ENCODE data around the gene MIEF1.
A peak's percentile ranks its signal among the peaks of the same experiment; 100 is the strongest.

MIEF1 gene

DNA sequence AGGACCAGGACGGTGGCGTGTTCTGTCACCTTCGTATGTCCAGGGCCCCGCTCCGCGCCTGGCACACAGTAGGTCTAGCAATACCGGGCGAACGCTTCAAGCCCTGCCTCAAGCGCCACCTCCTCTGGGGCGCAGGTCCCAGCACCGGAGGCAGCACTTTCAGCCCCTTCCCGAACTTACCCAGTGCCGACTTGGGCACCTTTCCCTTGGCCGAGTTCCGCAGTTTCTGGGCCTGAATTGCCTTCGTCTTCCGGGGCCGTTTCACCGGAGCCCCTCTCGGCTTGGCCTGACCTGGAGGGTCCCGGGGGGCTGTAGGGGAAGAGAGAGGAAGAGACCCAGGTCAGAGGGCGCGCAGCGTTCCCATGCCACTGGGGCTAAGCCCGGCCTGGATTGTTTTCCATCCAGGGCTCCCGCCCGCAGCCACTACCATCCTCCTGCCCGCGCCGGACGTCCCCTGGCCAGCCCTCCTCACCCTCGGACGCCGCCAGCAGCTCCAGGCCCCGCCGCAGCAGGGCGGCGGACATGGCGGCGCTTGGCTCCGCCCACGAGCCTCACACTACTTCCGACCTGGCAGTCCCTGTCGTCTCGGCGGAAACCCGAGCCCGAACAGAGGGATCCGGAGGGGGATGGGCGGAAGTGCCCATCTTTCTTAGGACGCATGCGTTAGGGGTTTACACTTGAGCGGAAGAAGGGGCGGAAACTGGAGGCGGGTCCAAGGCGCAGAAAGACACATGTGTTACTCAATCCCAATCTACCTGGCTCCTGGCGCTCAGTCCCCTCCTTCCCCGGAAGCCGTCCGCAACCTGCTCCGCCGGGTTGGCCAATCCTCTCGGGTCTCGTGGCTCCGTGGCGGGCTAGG is 30.4 kb downstream of the MIEF1 start, which contains the start of gene RPS19BP1:
RPS19BP1 (minus strand) TSS at position 534 of the 859 bp plus-strand sequence; CDS start at position 524, 10 bp downstream.
- peak; percentile 93 to 98 for DNase-seq

DNA sequence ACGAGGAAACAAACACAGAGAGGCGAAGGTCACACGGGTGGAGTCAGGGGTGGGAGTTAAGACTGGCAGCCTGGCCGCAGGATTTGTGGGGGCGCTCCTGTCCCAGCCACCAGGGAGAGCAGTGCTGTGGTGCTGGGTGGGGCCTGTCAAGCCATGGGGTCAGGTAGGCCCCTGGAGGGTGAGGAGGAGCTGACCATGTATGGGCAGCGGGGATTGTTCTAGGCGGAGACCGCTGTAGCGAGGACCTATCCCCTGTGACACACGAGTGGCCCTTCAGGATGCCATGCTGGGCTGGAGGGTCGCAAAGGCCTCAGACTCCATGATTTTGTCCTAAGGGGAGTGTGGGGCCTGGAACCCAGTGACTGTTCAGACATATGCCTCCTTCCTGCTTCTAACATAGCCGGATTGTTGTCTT is 32.0 kb downstream of the MIEF1 start:
- no peak for DNase-seq

DNA sequence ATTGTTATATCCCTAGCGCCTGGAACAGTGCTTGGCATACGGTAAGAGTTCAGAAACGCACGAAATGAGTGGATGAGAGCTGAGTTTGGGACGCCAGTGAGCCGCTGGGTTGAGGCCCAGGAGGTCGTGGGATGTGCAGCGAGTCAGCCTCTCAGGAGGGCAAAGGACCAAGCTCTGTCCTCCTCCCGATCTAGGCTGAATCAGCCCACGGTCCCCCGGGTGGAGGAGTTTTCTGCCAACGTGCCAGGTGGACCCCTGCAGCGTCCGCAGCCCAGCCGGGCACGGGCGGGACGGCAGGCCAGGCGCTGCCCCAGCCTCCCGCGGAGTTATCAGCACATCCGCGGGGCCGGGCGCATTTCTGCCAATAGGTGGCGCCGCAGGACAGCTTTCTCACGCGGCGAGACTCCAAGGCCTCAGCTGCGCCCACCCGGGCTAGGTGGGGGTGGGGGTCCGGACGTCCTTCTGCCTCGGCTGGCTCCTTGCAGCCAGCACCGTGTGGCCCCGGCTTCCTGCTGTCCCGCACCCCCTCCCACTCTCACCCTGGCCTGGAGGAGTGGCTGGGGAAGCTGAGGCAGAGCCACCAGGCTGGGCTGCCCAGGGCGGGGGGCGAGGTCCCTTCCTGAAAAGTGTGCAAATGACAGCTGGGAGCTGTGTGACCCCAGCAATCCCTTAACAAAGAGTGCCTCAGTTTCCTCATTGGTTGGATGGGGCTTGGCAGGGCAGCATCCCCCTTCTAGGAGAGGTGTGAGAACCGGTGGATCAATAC is 32.7 kb downstream of the MIEF1 start:
- peak in 1 of 2 experiments; percentile 41 for DNase-seq

DNA sequence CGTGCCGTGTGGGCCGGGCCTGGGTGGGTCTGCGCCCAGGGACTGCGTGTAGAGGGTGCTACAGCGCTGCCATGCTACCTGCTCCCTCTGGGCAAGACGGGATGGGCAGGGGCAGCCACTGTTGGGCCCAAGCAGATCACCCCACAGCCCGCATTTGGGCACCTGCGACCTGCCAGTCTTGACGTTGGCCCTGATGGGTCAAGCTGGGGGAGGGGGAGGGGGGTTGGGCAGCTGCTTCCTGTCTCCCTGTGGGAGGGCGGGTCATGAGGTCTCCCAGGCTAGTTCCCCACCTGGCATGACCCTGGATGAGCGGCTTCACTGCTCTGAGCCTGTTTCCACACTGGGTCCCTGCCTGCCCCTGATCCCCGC is 33.3 kb downstream of the MIEF1 start:
- no peak for DNase-seq

DNA sequence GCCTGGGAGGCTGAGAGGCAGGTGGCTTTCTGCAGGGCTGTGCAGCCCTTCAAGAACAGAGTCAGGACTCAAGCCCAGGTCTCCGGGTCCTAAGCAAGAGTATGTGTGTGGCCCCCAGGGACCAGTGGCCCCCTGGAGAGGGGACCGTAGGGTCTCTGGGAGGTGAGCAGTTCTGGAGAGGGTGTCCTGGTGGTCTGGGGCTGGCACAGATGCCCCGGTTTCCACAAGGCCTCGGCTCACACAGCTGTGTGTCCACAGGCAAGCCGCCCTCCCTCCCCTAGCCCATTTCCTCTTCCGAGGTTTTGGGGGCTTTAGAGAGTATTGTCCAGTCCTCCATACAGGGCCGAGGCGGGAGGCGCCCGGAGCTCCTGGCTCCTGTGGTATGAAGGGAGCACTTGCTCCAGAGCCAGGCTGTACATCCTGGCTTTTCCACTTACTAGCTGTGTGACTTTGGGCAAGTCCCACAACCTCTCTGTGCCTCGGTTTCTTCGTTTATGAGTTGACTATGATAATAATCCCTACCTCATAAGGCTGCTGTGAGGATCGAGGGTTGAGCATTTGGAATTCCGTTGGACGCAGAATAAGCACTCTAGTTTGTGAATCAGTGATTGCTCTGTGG is 33.9 kb downstream of the MIEF1 start:
- no peak for DNase-seq

DNA sequence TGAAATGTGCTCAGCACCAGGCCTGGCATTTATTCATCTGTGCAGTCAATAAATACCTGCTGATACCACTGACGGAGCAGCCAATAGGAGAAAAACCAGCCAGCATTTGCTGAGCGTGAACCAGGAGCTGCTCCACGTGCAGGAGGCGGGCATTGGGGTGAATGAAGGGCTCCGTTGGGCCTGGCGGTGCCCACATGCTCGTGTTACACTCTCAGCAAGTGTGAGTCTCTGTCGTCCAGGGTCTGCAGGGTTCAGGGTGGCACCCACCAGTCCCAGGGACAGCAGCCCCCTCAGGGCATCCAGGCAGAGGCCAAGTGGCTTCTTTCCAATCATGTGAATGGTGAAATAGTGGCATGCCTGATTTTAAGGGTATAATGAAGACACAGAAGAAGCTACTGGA is 34.6 kb downstream of the MIEF1 start:
- DNase-seq, result no peak

DNA sequence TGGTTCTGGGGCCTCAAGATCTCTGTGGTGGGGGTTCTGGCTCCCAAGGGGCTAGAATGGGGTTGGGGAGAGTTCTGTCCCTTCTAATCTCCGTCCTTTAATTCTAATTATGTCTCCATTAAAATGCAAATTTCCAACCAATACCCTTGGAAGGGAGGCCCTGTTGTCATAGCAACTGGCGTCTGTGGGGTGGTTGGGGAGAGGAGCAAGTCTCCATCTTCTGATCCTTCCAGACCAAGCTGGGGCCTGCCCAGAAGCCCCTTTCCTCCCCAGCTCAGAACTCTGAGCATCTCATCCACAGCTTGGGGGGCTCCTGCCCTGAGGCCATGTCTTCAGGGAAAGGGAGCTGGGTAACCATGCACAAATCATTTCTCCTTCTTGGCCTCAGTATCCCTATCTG is 35.9 kb downstream of the MIEF1 start:
- no peak for DNase-seq

DNA sequence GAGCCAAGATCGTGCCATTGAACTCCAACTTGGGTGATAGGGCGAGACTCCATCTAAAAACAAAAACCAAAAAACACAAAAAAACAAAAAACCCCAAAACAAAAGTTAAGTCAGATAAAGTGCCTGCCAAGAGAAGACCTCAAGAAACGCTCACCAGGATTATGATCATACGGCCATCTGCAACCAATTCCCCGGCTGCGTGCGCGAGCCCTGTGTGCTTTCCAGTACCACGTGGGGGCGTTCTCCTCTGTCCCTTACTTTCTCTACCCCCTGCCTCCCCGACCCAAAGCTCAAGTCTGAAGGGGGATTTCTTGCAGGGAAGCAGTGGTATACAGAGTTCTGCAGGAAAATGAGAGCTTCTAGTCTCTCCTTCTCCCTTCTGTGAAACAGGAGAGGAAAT is 41.0 kb downstream of the MIEF1 start:
- DNase-seq, result no peak

DNA sequence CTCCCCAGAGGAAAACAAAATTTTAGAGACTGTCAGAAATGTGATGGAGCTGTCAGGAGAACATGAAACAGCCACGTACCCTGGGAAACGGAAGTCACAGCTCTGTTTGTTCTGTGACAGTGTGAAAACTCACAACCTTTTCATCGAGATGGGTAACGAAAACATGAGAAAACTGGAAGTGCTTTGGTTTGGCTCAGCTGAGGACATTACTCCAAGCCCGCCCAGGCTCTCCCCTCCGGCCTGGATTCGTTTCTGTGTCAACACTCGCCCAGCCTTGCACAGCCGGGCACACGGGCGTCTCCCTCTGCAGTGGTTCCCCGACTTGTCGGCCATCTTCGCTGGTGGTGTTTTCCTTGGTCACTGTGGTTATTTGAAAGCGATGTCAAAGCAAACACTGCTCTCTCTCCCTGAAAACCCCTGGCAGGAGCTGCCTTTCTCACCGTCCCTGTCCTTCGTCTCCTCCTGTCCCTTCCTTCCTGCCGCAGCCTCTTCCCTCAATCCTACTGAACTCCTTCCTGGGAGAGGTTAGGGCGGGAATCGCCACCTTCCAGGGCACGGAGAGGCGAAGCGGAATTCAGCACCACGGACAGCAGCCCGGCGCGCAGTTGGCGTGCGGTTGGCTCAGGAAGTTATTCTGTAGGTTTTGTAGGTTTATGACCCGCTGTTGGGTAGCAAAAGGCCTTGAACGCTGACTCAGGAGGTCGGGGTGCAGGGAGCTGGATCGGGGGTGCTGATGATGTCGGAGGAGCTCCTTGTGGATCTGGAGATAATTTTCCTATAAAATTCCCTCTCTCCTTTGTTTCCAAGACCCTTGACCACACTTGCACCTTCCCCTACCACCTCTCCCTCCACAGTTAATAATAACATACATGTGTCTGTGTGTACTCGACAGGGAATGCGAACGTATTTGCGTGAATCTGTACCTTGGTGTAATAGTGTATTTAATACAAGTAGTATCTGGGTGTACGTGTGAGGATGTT is 43.6 kb downstream of the MIEF1 start:
- no peak for DNase-seq

DNA sequence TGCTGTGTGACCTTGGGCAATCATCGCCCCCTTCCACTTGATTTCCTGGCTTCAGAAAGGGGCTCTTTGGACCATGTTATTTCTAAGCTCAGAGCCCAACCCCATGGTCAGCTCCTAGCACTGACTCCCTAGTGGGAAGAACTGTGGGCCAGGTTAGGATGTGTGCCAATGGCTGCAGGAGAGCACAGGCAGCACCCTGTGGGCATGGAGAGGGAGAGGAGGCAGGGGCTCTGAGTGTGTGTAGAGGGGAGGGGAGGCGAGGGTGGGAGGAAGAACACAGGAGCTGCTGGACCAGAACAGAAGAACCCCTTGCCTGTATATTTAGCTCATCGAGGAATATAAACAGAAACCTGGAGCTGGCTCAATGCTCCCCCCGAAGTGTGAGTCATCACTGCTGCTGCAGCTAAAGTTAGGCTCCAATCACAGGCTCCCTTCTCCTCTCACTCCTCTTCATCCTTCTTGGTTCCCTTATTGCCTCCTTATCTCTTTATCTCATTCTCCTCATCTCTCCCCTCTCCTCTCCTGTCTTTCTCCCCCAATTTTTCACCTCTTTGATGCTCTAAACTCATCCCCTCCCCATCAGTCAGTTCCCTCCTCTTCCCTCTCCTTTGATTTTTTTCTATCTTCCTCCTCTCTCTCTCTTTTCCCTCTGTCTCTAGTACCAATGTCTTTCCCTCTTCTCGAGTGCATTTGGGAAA is 44.9 kb downstream of the MIEF1 start:
- DNase-seq, result no peak

DNA sequence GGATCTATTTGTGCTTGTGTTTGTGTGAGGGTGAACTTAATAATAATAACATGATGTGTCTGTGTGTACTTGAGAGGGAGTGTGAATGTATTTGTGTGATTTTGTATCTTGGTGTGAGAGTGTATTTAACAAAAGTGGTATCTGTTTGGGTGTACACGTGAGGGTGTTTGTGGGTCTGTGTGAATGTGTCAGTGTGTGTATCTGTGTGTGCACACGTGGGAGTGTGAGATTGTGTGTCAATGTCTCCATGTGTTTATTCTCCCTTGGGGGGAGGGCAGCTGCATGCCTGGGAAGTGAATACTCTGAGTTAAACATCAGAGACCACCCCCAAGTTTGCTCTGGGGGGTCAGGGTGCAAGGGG is 45.5 kb downstream of the MIEF1 start:
- DNase-seq, result no peak

DNA sequence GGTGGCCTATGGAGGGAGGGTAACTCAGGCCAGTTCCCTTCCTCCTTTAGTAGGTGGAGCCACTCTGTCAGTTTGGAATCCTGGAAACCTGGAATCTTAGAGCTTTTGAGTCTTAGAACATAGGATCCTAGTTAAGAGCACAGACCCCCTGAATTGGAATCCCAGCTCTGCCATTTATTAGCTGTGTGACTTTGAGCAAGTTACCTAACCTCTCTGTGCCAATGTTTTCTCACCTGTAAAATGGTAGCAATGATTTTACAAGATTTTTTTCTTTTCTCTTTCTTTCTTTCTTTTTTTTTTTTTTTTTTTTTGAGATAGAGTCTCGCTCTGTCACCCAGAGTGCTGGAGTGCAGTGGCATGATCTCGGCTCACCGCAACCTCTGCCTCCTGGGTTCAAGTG is 51.3 kb downstream of the MIEF1 start:
- DNase-seq, result no peak

DNA sequence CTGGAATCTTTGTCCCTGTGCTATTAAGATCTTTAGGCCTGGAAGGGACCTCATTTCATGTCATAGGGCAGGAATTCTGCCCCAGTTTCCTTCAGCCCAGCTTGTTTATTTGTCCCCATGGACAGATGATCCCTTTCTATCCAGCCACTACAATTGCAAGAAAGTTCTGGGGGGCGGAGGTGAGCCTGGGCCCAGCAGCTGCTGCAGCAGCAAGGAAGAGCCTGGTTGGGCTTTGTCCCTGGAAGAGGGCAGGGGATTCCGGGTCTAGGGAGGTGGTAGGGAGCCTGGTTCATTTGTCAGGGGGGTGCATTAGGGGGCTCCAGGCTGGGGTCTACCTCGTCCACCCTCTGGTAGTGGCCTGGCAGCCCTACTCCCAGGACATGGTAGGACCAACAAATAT is 52.1 kb downstream of the MIEF1 start:
- DNase-seq, result no peak

DNA sequence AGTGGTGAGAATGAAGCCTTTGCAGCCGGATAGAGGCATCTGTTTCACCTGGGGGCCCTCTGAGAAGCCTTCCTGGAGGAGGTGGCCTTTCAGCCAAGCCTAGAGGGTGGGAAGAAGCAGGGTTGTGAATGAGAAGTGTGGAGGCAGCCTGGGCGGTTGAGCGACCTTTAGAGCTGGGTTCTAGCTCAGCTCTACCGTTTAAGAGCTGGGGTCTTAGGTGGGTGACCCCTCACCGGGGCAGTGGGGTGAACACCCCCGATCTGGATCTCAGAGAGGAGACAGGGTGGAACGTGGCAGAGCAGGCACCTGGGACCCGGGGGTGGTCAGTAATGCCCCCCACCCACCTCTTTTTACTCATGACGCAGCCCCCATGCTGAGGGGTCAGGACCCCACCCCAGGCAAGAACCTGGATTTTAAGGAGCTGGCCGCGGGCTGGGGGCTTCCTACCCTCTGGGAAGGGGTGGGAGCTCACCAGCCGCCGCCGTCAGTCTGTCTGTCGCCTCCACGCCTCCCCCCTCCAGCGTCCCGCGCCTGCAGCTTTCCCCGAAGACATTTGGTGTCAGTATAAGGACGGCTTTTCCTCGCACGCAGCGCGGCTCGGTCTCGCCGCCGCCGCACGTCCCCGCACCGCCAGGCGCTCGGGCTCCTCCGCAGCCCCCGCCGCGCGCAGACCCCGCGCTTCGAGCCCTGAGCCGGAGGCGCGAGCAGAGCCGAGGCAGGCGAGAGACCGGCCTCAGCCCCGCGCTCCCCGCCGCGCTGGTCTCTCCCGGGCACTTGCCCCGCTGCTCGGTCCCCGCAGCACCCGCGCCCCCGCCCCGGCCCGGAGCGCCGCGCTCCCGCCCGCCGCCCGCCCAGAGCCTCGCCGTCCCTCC is 55.1 kb downstream of the MIEF1 start:
- no peak for DNase-seq

DNA sequence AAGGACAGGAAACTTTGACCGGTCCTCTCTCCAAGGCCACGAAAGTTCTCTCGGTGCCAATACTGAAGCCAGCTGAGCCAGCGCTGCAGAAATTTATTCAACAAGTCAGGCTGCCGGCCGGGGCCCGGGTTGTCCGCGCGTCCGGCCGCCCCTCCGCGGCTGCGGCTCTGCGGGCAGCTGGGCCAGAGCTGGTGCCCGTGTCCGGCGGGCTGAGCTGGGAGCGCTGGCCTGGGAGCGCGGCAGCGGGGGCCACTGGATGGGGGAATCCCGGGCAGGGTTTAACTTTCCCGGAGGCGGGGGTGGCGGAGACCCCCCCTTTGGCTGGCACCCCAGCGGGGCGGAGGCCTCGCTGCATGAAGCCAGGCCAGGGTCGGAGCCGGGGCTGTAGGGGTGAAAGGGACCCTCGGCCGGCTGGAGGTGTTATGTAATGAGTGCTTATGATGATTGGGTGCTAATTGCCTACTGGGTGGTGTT is 56.2 kb downstream of the MIEF1 start:
- DNase-seq, result no peak

DNA sequence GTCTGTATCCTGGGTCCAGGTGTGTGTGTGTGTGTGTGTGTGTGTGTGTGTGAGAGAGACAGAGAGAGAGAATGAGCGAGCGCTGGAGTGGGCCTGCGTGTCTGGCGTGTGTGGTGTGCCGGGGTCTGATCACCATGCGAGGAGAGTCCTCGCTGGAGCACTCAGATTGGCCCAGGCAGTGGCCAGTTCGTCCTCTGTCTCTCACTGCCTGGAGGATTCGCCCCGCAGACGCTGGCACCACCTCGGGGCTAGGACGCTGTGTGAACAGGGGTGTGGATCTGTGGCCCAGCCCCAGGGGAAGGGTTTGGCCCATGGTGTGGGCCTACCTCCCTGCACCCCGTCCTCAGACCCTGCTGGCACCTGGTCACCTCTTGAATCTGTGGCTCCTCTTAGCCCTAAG is 56.9 kb downstream of the MIEF1 start:
- no peak for DNase-seq

DNA sequence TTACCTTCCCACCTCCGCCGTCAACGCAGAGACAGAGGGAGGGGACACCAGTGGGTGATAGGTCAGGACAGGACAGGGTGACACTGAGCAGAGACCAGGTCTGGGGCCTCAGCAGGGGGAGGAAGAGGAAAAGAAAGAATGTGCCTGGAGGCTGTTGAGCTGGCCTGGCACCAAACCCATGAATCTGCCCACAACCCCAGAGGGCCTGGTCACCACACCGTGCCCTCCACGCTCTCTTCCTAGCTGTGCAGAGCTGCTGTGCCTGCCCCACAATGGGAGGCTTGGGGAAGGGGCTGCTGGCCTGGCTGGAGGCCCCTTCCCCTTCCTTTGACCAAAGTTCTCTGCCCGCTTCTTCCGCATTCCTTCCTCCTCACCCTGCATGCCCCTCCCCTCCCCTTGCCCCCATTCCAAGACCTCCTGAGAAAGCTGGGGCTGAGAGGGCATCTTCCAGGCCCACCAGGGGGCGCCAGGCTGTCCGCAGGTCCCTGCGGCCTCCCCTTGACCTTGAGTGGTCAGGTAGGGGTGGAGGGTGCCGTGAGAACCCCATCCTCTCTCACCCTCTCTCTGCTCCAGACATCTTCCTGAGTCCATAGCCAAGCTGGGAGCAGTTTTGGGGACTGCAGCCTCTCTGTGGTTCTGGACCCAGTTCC is 57.5 kb downstream of the MIEF1 start:
- DNase-seq, result no peak

DNA sequence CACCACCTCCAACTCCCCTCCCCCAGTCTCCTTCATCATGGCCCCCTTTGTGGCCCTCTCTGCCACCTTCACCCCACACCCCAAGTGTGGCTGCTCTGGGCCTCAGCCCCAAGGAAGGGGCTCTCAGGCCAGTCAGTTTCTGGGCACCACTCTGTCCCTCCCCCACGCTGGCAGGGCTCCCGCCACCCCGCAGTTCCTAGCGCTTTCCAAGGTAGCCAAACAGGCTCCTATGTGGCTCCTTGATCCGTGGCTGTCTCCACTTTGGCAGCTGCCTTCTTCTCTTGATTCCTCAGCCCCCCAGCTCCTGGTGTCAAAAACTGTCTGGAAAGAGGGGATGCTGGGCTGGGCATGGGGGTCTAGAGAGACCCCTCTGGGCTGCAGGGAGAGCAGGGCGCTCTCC is 58.0 kb downstream of the MIEF1 start:
- DNase-seq, result no peak

DNA sequence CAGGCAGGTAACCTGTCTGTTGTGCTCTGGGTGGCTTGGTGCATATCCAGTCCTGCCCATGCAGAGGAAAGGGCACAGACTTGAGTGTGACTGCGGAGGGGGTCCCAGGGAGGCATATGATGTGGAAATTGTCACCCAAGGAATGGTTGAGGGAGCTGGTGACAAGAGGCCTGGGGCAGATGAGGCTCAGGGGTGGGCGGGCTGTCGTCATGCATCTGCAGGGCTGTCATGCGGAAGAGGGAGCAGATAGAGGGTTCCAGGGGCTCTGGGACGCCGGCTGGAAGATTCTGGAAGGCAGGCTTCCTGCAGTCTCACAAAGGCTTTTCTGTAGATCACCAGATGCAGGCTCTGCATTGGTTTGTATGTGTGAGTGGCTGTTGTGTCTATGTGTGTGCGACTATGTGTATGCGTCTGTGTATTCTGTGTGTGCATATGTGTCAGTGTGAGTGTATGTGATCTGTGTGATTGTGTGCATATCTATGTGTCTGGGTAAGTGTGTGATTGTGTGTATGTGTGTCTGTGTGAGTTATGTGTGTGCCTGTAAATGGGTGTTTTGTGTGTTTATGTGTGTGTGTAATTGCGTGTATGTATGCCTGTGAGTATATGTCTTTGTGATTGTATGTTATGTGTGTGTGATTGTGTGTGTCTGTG is 60.9 kb downstream of the MIEF1 start:
- DNase-seq, result no peak
